HG02840 (cell line): ENCODE data around the gene TRIO.

Experiments
- ATAC-seq: cut with Tn5 transposase; IDR thresholded peaks from one replicate; pipeline ENCODE4 v1.9.1; 2021; ENCODE audit warnings: mild to moderate bottlenecking, moderate library complexity, moderate number of reproducible peaks; ENCODE audit not compliant: unreplicated experiment, low FRiP score

TRIO gene

DNA sequence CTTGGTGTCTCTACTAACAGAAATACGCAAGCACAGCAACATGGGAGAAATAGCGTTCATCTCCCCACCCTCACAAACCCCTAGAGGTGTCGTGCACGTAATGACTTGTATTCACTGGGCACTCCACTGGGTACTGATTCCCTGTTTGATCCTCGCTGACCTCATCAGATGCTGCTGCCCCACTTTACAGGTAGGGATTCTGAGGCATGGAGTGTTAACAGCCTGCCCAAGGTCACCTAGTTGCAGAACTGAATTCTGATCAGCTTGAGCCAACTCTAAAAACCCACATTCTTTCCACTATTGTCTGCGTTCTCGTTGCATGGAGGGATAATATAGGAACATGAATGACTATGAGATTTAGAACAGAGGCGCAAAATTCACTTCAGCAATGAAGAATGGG is 96.3 kb downstream of the TRIO start:
- no peak for ATAC-seq

DNA sequence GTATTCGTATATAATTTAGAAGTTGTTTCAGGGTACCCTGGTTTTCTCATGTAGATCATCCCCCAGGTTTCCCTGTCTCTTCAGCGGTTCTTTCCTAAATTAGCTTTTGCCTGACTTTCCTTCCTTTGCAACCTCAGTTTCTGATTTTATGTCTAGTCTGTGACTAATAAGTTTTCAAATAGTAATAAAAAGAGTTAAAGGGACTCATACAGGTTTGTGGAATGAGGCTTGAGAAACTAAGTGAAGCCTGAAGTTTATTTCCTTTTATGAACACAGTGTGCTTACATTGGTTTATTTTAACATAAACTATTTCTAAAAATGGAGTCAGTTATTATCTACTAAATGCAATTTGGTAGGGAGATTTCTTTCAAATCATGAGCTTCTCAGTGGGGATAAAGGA is 96.8 kb downstream of the TRIO start:
- no peak for ATAC-seq

DNA sequence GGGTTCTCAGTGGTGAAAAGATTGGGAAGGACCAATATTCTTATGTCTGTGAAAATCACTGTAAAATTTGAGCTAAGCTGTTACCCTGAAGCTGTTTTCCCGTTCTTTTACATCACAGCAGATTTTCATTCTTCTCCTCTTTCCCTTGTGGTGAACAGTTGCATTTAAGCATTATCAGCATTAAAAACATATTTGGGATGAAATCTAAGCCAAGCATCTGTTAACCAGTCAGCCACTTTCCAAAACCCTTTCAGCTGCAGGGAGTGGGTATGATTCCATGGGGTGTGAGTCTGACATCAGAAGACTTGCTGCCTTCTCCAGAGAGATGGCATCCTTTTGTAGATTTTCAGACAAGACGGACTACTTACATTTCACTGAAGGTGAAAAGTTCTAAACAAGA is 97.2 kb downstream of the TRIO start:
- no peak for ATAC-seq

DNA sequence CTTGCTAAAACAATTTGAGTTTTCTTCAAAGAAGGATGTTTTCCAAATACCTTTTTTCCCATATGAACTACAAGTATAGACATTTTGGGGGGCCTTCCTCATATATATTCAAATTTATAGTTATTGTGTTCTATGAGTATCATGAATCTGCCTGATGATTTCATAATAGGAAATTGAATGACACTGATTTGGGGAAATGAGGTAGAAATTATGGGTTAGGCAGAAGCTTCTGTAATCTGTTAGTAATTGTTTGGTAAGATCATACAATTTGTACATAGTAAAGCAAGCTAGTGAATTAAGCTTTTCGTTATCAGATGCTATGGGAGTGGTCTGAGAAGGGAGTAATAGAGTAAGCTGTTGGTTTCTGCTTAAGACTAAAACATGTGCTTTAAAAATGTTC is 98.0 kb downstream of the TRIO start:
- ATAC-seq: no peak

DNA sequence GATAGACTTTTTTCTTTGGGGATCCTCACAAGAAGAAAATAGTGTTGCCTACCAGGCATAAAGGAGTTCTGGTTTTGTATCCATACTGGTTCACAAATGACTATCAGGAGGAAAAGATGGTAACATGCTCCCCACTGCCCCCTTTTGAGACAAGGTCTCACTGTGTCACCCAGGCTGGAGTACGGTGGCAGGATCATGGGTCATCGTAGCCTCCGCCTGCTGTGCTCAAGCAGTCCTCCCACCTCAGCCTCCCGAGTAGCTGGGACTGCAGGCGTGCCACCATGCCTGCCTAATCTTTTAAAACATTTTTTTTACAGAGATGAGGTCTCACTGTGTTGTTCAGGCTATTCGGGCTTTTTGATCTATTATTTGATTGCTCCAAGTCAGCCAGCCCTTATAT is 99.3 kb downstream of the TRIO start:
- no peak for ATAC-seq

DNA sequence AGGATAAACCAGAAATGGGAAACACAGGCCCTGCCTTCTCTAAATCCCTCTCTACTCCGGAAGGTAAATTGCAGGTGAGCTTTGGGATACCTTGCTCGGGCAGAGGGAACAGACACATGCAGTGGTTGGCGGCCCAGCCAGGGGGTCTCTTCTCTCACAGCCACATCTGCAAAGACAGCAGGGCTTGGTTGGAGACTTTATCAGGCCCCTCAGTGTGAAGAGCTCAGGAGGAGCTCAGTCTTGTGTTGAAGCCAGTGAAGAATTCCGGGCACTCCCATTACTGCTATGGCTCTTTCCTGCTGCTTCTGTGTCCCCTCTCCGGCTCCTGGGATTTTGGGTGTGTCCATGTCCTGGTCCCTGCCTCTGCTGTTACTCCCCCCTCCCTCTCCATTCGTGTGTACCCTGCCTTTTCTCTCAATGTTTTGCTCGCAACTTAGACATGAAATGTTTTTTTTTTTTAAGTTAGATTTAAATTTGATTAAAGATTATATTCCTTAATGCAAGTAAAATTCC is 99.8 kb downstream of the TRIO start:
- ATAC-seq: no peak

DNA sequence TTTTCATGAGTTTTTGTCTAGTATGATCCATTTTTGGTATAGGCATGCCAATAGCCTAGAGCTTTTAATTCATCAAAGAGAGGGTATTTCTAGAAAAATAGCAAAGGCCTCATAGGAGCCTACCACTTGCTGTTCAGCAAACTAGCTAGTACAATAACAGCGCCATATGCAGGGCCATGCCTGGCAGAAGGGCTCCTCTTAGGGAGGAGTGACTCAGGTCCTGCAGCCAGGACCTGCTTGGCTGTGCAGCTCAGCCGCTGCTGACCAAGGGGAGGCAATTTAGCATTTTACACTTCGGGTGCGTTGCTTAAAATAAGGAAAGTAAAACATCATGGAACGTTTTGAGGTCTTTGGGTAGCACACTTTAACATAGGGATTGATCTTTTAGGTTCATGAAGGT is 100.6 kb downstream of the TRIO start:
- ATAC-seq: no peak

DNA sequence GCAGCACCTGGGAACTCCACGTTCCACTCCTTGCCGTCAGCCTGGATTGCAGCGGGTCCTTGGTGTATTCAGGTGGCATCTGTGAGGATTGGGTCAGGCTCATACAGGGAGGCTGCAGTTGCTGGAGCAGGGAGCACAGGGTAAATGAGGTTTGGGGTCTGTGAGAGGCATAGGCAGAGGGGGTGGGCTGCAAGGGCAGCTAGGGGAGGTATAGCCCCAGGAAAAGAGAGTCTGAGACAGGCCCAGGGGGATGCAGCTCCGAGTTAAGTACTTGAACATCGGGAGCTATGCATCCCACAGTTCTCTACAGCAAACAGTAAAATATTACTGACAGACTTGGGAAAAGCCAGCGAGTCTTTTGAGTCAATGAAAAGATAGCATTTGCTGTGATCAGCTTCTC is 101.6 kb downstream of the TRIO start:
- no peak for ATAC-seq

DNA sequence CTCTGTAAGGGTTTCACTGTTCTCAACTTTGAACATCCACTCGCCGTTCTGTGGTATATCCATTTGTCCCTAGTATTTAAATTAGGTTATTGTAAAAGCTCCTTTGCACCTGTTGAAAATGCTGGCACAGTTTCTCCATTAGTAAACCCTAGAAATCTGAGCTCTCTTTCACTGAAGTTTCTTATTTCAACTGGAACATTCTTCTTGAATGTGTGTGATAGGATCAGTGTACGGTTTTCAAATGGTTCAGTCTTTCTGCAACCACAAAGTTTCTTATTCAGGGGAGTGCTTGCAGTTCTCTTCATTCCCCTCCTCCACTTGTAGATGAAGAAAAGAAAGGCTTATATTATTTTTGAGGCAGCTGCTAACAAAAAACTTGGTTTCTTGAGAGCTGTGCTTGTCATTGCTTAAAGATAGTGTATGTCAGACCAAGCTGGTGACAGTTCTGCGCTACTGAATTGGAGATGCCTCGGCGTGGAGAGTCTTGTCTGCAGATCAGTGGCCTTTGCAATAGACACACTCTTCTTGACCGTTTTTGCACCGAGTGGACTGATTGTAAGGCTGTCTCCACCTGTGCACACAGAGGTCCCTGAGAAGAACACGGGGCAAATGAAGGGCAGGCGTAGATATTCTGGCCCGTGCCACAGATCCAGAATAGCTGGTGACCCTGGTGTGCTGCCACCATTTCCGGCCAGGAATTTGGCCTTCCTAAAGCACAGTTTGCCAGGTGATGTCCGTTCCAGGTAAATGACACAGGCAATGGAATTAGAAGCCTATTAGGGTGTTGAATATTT is 102.2 kb downstream of the TRIO start:
- no peak for ATAC-seq

DNA sequence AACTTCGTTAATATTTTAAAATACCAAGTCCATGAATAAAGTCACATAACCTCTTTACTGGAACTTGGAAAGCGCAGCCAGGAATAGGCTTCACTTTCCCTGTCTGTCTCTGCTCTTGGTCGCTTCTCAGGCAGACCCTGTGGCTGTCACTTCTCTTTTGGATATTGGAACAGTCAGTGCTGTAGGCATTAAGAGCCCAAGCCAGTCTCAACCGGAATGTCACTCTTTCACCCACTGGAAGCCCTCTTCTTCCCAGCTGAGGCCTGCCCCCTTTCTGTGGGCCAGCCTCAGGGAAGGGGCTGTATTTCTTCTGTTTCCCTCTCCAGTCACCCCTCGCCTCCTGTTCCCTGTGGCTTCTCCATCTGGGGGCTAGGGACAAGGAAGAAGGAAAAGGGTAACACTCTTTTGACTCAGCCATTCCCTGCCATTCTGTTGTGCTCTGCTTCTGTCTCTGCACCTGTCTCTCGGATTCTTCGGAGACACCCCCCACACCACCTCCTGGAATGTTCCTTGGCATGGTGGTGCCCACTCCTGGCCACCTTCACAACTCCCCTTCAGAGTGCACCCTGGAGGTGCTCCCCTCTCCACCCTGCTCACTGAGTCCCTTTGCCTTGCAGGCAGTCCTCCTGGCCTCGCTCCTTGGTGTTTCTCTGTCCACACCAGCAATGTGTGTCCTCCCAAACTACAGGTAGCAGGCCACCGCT is 103.4 kb downstream of the TRIO start:
- ATAC-seq: no peak

DNA sequence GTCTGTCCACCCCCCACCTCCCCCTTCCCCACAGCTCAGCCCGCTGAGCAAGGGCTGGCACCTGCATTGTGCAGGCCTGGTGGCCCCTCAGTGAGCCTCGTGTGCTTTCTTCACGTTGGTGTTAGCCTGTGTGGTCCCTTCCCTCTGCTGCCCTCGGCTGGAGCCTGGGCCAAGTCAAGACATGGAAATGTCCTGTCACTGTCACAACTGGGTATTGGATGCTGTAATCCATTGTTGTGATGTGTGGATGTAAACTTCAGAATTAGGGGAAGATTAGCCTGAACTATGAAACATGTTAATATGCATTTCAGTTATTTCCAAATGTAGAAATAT is 103.9 kb downstream of the TRIO start:
- no peak for ATAC-seq

DNA sequence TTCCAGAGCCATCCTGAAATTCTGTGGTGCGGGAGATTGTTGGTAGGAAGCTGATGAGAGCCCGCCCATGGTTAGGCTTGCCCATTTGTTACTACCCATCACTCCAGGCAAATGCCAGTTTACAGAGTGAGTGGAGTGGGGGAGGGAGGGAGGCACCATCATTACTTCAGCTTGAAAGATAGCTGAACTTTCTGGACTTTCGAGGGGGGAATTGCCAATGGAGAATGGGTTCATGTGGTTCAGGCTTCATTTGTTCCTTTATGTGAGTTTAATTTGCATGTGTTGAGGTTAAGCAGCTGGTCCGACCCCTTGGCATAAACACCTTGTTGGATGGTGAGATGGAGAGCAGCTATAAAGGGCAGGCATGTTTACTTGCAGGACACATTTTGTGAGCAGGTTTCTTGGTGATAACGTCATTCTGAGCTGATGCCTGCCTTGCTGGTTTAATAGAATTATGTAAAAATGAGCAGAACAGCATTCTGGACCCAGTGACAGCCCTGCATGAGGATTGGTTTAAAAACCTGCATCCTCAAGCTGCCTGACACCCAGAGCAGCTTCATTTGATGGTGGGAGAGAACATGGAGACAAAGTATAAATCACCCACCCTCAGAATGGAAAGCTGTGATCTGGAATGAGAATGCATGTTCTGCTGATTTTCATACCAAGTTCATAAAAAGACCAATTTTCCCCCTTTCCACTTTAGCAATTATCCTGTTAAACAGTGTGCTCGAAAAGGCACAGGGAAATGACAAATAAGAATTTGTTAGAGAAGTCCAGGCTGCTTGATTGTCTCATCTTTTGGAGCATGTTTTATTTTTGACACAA is 106.3 kb downstream of the TRIO start:
- ATAC-seq: no peak

DNA sequence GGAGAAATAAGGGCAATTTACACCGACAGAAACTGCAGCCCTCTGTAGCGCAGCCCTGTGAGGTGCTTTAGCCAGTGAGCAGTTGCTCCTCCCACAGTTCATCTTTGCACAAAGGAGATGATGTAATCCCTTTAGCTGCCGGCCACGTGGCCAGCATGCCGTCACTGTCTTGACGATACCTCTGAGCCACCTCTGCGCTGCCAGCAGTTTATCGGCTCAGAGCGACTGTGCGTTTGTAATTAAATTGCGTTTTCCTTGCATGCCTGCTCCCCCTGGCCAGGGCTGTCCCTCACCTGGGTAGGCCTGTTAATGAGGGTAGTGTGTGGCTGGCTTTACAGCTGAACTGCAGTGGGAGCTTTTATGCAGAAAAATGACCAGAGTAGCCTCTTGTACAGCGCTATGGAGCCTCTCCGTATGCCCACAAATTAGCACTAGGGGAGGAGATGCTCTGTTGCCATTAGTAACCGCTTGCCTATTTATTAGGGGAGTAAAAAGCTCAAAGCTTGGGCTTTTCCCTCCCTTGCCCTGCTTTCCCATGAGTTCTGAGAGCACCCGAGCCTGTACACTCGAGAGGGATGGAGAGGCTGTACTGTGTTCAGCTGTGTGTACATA is 107.0 kb downstream of the TRIO start:
- no peak for ATAC-seq

DNA sequence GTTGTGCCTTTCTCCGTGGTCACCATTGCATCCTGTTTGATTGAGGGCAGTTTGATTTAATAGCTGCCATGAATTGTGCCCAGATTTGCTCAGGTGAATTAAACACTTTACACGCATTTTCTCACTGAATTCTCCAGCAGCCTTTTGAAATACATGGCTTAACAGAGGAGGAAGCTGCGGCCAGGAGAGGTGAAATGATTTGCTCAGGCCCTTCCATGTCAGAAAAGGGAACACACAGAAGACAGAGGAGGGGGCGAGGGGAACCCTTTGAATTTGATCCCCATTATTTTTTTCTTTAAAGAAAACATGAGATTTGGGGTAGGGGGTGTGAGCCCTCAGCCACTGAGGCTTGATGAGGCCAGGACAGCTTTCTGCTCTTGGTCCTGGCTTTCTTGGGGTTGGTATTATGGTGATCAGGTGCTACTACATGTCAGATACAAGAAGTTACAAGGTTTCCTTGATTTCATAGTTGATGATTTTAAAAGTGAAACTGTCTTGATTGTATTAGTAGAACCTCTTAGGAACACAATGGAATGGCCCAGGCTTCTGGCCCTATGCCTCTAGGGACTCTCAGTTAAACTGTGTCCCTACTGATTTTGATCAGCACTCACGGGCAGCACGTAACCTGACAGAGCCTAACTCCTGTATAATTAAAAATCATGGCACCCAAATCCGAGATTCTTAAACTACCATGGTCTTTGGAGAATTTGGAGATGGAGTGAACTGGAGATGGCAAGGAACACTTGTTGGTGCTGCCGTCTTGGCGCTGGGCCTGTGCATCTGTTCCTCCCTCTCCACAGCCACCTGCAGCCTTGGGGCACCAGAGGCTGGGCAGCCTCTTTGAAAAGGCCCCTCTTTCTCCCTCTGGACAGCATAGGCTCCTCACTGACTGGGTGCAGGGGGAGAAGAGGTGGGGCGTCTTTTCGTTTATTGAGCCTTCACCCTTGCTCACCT is 107.9 kb downstream of the TRIO start:
- peak; percentile 48 for ATAC-seq

DNA sequence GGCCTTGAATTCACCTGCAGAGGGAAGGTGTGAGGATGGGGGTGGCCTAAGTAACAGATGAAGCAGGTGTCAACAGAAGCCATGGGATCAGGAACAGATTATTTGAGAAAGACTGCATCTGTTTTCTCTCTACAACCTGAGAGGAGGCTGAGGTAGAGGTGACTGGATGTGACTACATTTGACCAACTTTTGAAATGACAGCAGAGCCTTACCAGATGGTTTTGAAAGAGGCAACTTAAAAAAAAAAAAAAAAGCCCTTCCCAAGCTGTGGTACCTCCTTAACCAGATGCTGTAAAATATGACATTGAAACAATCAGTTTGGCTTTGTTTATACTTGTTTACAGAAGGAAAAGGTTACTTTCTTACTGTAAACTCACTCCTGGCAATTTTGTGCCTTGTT is 108.6 kb downstream of the TRIO start:
- peak; percentile 38 for ATAC-seq

DNA sequence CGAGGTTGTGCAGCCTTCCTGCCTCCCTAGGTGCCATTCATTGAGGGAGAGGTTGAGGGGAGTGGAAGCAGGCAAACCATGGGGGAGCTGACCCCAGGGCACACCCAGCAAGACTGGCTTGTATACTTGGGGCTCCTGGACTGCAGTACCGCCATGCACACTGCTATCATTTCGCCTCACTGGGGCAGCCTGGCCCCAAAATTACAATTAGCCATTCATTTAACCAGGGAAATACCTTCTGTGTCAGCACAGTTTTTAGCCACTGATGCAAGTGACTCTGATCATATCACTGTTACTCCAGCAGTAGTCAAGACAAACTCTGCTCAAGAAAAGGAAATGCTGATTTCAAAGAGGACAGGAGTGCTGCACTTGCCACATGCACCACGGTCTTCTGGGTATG is 109.7 kb downstream of the TRIO start:
- ATAC-seq: no peak

DNA sequence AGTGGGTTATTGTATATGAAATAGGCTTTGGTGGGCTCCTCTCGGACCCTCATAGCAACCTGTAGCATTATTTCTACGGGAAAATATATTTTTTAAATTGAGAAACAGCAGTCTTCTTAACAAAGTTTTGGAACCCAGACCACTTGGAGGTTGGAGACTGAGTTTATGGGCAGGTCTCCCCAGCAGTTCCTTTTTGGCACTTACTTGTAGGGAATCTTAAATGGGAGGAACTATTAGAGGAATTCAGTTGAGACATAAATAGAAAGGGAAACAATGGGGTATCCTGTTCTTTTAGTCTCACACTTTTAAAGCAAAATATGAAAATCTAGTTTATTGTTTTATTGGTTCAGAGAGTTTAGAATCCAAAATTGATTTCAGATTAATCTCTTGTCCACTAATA is 111.5 kb downstream of the TRIO start:
- no peak for ATAC-seq

DNA sequence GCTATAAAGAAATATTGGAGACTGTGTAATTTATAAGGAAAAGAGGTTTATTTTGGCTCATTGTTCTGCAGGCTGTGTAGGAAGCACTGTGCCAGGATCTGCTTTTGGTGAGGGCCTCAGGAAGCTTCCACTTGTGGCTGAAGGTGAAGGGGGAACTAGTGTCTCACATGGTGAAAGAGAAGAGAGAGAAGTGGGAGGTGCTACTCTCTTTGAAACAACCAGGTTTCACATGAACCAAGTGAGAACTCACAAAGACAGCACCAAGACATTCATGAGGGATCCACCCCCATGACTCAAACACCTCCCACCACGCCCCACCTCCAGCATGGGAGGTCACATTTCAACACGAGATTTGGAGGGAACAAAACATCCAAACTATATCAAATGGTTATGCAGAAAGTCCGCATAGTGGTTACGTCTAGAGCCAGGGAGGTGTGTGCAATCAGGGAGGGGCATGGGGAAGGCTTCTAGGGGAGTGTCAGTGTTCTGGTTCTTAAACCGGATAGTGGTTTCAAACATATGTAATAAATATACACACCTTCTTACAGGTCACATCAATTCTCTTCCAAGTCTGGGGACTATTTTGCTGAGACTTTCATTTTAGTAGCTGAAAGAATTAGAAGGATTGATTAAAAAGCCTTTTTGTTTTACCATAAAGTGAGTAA is 113.0 kb downstream of the TRIO start:
- no peak for ATAC-seq

DNA sequence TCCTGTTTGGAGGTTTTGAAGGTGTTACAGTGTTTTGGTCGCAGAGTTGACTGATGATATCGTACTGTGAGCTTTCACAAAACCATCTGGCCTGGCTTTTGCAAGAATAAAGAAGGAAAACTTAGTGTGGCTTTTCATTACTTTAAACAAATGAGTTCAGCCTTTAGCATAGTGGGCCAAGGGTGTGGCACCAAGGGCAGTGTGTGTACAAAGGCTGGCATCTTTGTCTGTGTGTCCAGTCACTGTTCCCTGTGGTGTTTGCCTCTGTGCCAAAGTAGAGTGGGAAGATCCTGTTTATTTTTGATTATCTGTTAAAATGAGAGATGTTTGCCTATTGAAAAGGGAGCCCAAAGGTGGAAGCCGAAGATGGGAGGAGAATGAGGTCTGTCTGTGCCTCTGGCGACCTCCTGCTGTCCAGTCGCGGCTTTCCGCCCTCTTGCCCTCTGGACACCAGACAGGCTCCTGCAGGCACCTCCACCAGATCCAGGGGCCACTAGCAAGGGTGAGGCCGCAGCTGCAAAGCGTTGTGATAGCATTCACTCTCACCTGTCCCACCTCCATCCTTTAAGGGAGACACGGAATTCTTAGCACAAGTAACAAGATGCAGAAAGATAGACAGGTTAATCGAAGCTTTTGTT is 113.7 kb downstream of the TRIO start:
- no peak for ATAC-seq
